Measurements from ENCODE around the gene FRMD5.
A peak's percentile ranks its signal among the peaks of the same experiment; 100 is the strongest.
"Not testable (repeated sequence)": the region's sequence is repeated elsewhere in the genome, so short reads cannot be mapped to it uniquely, and the experiment has no call there.

Gene FRMD5

DNA sequence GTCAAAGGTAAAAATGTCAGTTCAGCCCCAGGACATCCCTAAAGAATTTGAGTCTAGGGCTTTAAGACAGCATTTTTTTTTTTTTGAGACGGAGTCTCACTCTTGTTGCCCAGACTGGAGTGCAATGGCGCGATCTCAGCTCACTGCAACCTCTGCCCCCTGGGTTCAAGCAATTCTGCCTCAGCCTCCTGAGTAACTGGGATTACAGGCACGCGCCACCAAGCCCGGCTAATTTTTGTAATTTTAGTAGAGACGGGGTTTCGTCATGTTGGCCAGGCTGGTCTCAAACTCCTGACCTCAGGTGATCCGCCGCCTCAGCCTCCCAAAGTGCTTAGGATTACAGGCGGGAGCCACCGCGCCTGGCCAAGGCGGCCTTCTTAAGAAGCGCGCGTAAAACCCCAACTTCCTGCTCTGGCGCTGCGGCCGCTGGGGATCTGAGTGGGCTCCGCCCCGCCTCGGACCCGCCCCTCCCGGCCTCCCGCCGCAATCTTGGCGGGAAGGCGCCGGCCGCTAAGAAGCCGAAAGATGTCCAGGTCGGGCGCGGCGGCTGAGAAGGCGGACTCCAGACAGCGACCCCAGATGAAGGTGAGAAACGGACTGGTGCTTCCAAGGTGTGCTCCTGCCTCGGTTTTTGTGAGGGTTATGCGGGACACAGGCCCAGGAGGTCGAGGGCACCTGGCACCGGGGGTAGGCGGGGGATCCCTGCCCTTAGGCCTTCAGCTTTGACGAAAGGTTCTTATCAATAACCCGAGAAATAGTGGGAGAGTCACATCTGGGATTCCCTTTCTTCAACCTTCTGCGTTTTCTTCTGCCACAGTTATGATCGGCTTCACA, 368.3 kb downstream of the FRMD5 start, which contains the start of gene WDR76:
WDR76 (plus strand) TSS at position 495 of the 834 bp plus-strand sequence; CDS start at position 526, 31 bp downstream.
- DNase-seq = no peak

DNA sequence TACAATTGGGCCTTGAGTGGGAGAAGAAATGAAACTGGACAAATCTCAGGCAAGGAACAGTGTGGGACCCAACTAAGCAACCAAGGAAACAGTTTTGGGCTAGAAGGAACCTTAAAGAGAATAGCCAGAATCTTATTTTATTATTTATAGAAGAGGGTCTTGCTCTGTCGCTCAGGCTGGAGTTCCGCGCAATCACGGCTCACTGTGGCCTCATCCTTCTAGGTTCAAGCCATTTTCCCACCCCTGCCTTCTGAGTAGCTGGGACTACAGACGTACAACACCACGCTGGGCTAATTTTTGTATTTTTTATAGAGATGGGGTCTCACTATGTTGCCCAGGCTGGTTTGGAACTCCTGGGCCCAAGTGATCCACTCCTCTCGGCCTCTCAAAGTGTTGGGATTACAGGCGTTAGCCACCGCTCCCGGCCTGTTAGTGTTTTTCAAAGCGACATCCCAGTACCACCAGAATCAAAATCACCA, 369.0 kb downstream of the FRMD5 start:
- DNase-seq = no peak

DNA sequence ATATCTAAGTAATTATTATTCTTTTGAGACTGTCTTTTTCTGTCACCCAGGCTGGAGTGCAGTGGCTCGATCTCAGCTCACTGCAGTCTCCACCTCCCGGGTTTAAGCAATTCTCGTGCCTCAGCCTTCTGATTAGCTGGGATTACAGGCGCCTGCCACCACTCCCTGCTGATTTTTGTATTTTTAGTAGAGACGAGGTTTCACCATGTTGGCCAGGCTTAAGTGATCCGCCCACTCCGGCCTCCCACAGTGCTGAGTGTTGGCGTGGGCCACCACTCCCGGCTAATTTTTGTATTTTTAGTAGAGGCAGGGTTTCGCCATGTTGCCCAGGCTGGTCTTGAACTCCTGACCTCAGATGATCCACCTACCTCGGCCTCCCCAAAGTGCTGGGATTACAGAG, 369.8 kb downstream of the FRMD5 start:
- DNase-seq = not testable (repeated sequence)

DNA sequence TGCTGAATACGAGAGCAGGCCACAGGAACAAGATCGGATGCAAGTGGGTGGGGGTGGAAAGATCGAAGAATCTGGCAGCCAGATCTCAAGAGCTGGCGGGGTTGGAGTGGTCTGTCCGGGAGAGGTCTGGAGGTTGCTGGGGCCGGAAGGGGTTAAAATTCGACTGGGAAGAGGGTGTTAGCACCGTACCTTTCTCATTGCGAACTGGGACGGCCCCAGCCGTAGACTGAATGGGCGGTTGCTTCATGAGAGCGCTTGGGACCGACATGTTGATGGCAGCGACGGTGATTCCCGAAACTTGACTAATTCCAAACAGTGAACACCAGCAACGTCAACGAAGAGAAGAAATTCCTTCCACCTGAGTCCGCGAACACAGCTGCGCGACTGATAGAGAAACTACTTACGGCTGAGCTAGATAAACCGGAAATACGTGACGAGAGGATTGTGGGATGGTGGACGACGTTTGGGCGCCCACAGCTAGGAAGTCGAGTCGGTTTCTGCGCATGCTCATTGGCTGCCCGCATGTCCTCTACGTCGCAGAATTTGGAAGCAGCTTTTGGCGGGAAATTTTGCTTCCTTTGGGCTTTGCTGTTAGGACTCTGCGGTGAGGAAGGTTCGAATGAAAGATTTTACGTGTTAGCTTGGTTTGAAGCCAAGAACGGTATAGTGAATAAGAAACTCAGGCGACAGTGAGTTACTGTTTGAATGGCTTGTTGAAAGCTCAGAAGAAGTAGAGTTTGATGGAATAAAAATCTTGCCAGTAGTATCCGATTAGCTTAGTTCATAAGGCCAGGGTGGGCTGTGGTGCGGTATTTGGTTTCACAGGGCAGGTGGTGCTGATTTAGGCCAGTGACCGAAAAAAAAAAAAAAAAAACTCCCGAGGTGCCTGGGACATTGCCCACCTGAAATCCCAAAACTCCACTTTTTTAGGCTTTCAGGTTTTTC, 370.5 kb downstream of the FRMD5 start, which contains the start of gene MFAP1:
MFAP1 (minus strand) TSS at position 389 of the 945 bp plus-strand sequence; CDS start at position 268, 121 bp downstream.
- peak; percentile 56 for DNase-seq

DNA sequence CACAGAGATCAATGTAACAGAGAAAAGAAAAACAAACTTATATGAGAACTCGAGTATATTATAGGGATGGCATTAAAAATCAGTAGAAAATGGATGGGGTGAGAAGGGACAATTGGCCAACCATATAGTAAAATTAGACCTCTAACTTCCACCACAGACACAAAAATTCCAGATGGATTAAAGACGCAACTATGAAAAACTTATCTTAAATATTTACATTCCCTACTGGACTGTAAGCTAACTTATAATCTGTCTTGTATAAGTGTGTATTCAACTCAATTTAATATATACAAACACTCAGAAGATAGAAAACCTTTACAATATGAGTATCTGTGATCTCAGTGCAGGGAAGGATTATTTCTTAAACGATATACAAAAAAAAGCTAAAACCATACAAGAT, 373.6 kb downstream of the FRMD5 start:
- DNase-seq = no peak

Measured in SIG-M5 (cell line).